NCI-H226 (cell line): Measurements from ENCODE around the gene KCP.

ENCODE experiments used
- DNase-seq: peaks from one replicate; pipeline ENCODE4 v3.0.0-alpha.2; 2015

The KCP gene

GRCh38 chr7:128885370-128886187 lies 24.9 kb downstream of the KCP start:
- no peak for DNase-seq

GRCh38 chr7:128884561-128885369 lies 25.7 kb downstream of the KCP start:
- no peak for DNase-seq

GRCh38 chr7:128883622-128884448 lies 26.7 kb downstream of the KCP start:
- DNase-seq = peak; percentile 62

GRCh38 chr7:128882134-128882533 lies 28.4 kb downstream of the KCP start:
- DNase-seq = no peak

- no peak for DNase-seq
Observed at GRCh38 chr7:128881458-128882125, 28.9 kb downstream of the KCP start.

- DNase-seq = no peak
Observed at GRCh38 chr7:128880791-128881457, 29.6 kb downstream of the KCP start.

- DNase-seq = peak; percentile 32
Observed at GRCh38 chr7:128879939-128880746, 30.4 kb downstream of the KCP start.

GRCh38 chr7:128879461-128879938 lies 31.0 kb downstream of the KCP start:
- DNase-seq = no peak

- DNase-seq = no peak
Observed at GRCh38 chr7:128878226-128879105, 32.0 kb downstream of the KCP start.

GRCh38 chr7:128877756-128878120 lies 32.8 kb downstream of the KCP start:
- DNase-seq = no peak

- no peak for DNase-seq
Observed at GRCh38 chr7:128876978-128877755, 33.3 kb downstream of the KCP start.

GRCh38 chr7:128876586-128876977 lies 33.9 kb downstream of the KCP start:
- DNase-seq = no peak

- DNase-seq = no peak
Observed at GRCh38 chr7:128876127-128876526, 34.4 kb downstream of the KCP start.

- DNase-seq = no peak
Observed at GRCh38 chr7:128875523-128875948, 35.0 kb downstream of the KCP start.

GRCh38 chr7:128874140-128875031 lies 36.1 kb downstream of the KCP start:
- DNase-seq = no peak

GRCh38 chr7:128873234-128873633 lies 37.3 kb downstream of the KCP start:
- no peak for DNase-seq

- DNase-seq = no peak
Observed at GRCh38 chr7:128872394-128872824, 38.1 kb downstream of the KCP start.

GRCh38 chr7:128871050-128871449 lies 39.5 kb downstream of the KCP start:
- no peak for DNase-seq
